ENCODE results near the gene ARSG. TPM values are rescaled to one million over a fixed set of nuclear protein-coding genes. Genes with fewer than 3 reads are reported as not detected.

The ARSG gene
- total and polyA plus RNA-seq, 2 of the 4 experiments (the other 2 are of a cell fraction): 2.9 to 3.0 TPM

GRCh38 chr17:68365469-68365868 lies 74.2 kb downstream of the ARSG start:
- H3K4me2 ChIP-seq (ENCODE audit: low read depth, low read length): no peak overlapping the region
- in situ Hi-C loops (cut with MboI; ENCODE audit: low sequenced_read_pairs): no loop called here
- intact Hi-C loops (cut with micrococcal nuclease): no loop called here
- H3K56ac ChIP-seq (ENCODE audit: extremely low read depth, insufficient read depth, low read length): no peak overlapping the region
- H3K14ac ChIP-seq (replicated peaks; ENCODE audit: low read depth, low read length): no peak overlapping the region
- TF ChIP-seq BHLHE40 (IDR thresholded peaks at IDR 0.05; ENCODE audit: low read depth, low read length): no peak
- TF ChIP-seq, protein P1, sequence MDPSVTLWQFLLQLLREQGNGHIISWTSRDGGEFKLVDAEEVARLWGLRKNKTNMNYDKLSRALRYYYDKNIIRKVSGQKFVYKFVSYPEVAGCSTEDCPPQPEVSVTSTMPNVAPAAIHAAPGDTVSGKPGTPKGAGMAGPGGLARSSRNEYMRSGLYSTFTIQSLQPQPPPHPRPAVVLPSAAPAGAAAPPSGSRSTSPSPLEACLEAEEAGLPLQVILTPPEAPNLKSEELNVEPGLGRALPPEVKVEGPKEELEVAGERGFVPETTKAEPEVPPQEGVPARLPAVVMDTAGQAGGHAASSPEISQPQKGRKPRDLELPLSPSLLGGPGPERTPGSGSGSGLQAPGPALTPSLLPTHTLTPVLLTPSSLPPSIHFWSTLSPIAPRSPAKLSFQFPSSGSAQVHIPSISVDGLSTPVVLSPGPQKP (IDR thresholded peaks at IDR 0.05; ENCODE audit: borderline replicate concordance, low read depth, low read length): no peak
- no peak for TF ChIP-seq RCOR1 (IDR thresholded peaks at IDR 0.05; ENCODE audit: insufficient replicate concordance, low read length)
- TF ChIP-seq CEBPB (IDR thresholded peaks at IDR 0.05; ENCODE audit: low read depth, low read length): no peak
- TF ChIP-seq NFE2L2 (IDR thresholded peaks at IDR 0.05; ENCODE audit: low read depth, low read length): no peak
- TF ChIP-seq POLR2A (IDR thresholded peaks at IDR 0.05; ENCODE audit: low read depth, low read length): no peak
- no peak for TF ChIP-seq RAD21 (IDR thresholded peaks at IDR 0.05; ENCODE audit: low read length)
- no peak for TF ChIP-seq CHD1 (IDR thresholded peaks at IDR 0.05; ENCODE audit: low read depth, low read length)
- no peak for TF ChIP-seq MAFK (IDR thresholded peaks at IDR 0.05; ENCODE audit: low read depth, low read length)
- TF ChIP-seq CTCF (conservative IDR thresholded peaks at IDR 0.05; ENCODE audit: low read depth, low read length): no peak
- TF ChIP-seq MXI1 (IDR thresholded peaks at IDR 0.05; ENCODE audit: borderline replicate concordance, low read depth, low read length): no peak
- TF ChIP-seq MAZ (IDR thresholded peaks at IDR 0.05; ENCODE audit: borderline replicate concordance, low read depth, low read length): no peak
- no peak overlapping the region for H2BK120ac ChIP-seq (ENCODE audit: low read depth, low read length)
- H3K27ac ChIP-seq (ENCODE audit: insufficient read depth, low read length): no peak overlapping the region
- DNase-seq (no peak), ATAC-seq (ENCODE audit: low read depth) (no peak)
- H2AFZ ChIP-seq (replicated peaks; ENCODE audit: low read length, poor library complexity): no peak overlapping the region
- H2AK5ac ChIP-seq (ENCODE audit: low read depth, low read length): no peak overlapping the region
- WGBS, 2 experiments (ENCODE audit: extremely low coverage in 2 of 2, insufficient read length in 1 of 2): no CpG with 5 or more reads among the region's 2 CpGs
- H3K79me1 ChIP-seq (ENCODE audit: low read depth in 1 of 2, low read length in 2 of 2): no peaks in the 10 kb centered on the region
- no peak overlapping the region for H3K4ac ChIP-seq (ENCODE audit: low read depth, low read length)
- H3K9me1 ChIP-seq (ENCODE audit: insufficient read depth, low read length): no peaks in the 10 kb centered on the region; the same call in 1 of the 2 replicates
- no peak overlapping the region for H4K8ac ChIP-seq (ENCODE audit: low read depth in 2 of 2, low read length in 2 of 2)
- H2BK15ac ChIP-seq (ENCODE audit: low read depth, low read length): no peak overlapping the region
- H3K9me3 ChIP-seq (ENCODE audit: control insufficient read depth, insufficient read depth, low read length): no peaks in the 10 kb centered on the region
- BruUV-seq (replicated peaks): no TSS peak
- H3K4me3 ChIP-seq (ENCODE audit: insufficient read depth, low read depth, low read length): no peak overlapping the region
- no peaks in the 10 kb centered on the region for H3K36me3 ChIP-seq (ENCODE audit: control insufficient read depth, insufficient read depth, low read length)
- no peaks in the 10 kb centered on the region for H4K20me1 ChIP-seq (ENCODE audit: insufficient read depth, low read length)
- dilution Hi-C loops (cut with HindIII; ENCODE audit: low sequenced_read_pairs, unreplicated experiment): no loop called here
- no peak overlapping the region for H2BK5ac ChIP-seq (ENCODE audit: low read depth, low read length, poor library complexity, severe bottlenecking)
- no peak overlapping the region for H4K5ac ChIP-seq (ENCODE audit: low read depth, low read length)
- no peak overlapping the region for H3K18ac ChIP-seq (ENCODE audit: low read depth, low read length)
- ChIA-PET CTCF (no interaction called here), POLR2A (ENCODE audit: unreplicated experiment) (no interaction called here)
- no peaks in the 10 kb centered on the region for H3K27me3 ChIP-seq (ENCODE audit: control insufficient read depth, insufficient read depth, low read length)
- H3K4me1 ChIP-seq (ENCODE audit: control insufficient read depth, insufficient read depth, low read length): no peaks in the 10 kb centered on the region
- no peak overlapping the region for H3K9ac ChIP-seq (ENCODE audit: low read depth, low read length)
- no peak overlapping the region for H2BK20ac ChIP-seq (ENCODE audit: low read depth, low read length)
- no peak overlapping the region for H4K91ac ChIP-seq (ENCODE audit: insufficient read depth, low read depth, low read length)
- H2AK9ac ChIP-seq (replicated peaks; ENCODE audit: low read depth, low read length, poor library complexity): no peak overlapping the region
- H3K23ac ChIP-seq (ENCODE audit: low read depth, low read length): no peak overlapping the region

All from IMR-90 (cell line).